ENCODE measurements around the gene POLDIP2. TPM values are rescaled to one million over a fixed set of nuclear protein-coding genes. Genes with fewer than 3 reads are reported as not detected.

POLDIP2 gene
- total and polyA plus RNA-seq, 2 of the 4 experiments (the other 2 are of a cell fraction): 66.7 to 77.8 TPM

- no peak overlapping the region for H2BK5ac ChIP-seq (ENCODE audit: low read depth, low read length, poor library complexity, severe bottlenecking)
- peak overlapping the region; percentile 93 for H3K4me2 ChIP-seq (ENCODE audit: low read depth, low read length)
- H2AFZ ChIP-seq (replicated peaks; ENCODE audit: low read length, poor library complexity): peak overlapping the region; percentile 97
- H3K27me3 ChIP-seq (ENCODE audit: control insufficient read depth, insufficient read depth, low read length): no peaks in the 10 kb centered on the region
- no peak overlapping the region for H2BK15ac ChIP-seq (ENCODE audit: low read depth, low read length)
- H3K56ac ChIP-seq (ENCODE audit: extremely low read depth, insufficient read depth, low read length): 0 out of 2 replicates have a peak overlapping the region, but pooled peaks have one; percentile 39
- no peaks in the 10 kb centered on the region; the same call in 1 of the 2 replicates for H3K9me1 ChIP-seq (ENCODE audit: insufficient read depth, low read length)
- H4K8ac ChIP-seq (ENCODE audit: low read depth in 2 of 2, low read length in 2 of 2): peak overlapping the region; percentile 97 to 99
- H4K5ac ChIP-seq (ENCODE audit: low read depth, low read length): peak overlapping the region; percentile 74
- peak overlapping the region; percentile 51; the same call in 1 of the 2 replicates for H3K23ac ChIP-seq (ENCODE audit: low read depth, low read length)
- no peaks in the 10 kb centered on the region for H4K20me1 ChIP-seq (ENCODE audit: insufficient read depth, low read length)
- H3K36me3 ChIP-seq (ENCODE audit: control insufficient read depth, insufficient read depth, low read length): peaks cover 38% of the 10 kb centered on the region
- ATAC-seq (ENCODE audit: low read depth): no peak
- WGBS, 2 experiments (ENCODE audit: extremely low coverage in 2 of 2, insufficient read length in 1 of 2): 0% methylated on average over 3 of the region's 4 CpGs; no CpG with 5 or more reads in 1 of the 2 experiments
- H3K9ac ChIP-seq (ENCODE audit: low read depth, low read length): peak overlapping the region; percentile 90
- peaks cover 3% of the 10 kb centered on the region for H3K4me1 ChIP-seq (ENCODE audit: control insufficient read depth, insufficient read depth, low read length)
- TSS peak; percentile 73 for BruUV-seq (replicated peaks)
- in situ Hi-C loops (cut with MboI; ENCODE audit: low sequenced_read_pairs) (no loop called here), dilution Hi-C loops (cut with HindIII; ENCODE audit: low sequenced_read_pairs, unreplicated experiment) (no loop called here), intact Hi-C loops (cut with micrococcal nuclease) (no loop called here)
- ChIA-PET CTCF (no interaction called here), POLR2A (ENCODE audit: unreplicated experiment) (interaction anchor here (0.8 to 1.6 kb wide), 3 partner anchors 11 to 22 kb away, joined by 4 to 9 read pairs (median 4); partner anchors contain the start of genes TNFAIP1 and VTN)
- H3K18ac ChIP-seq (ENCODE audit: low read depth, low read length): no peak overlapping the region
- DNase-seq: no peak
- no peak overlapping the region for H2AK5ac ChIP-seq (ENCODE audit: low read depth, low read length)
- H2AK9ac ChIP-seq (replicated peaks; ENCODE audit: low read depth, low read length, poor library complexity): peak overlapping the region; percentile 90
- H2BK120ac ChIP-seq (ENCODE audit: low read depth, low read length): no peak overlapping the region
- TF ChIP-seq SMC3 (IDR thresholded peaks at IDR 0.05; ENCODE audit: low read depth, low read length) (no peak), MAFK (IDR thresholded peaks at IDR 0.05; ENCODE audit: low read depth, low read length) (no peak), BHLHE40 (IDR thresholded peaks at IDR 0.05; ENCODE audit: low read depth, low read length) (no peak), RAD21 (IDR thresholded peaks at IDR 0.05; ENCODE audit: low read length) (no peak)
- peak overlapping the region; percentile 83 for H3K4ac ChIP-seq (ENCODE audit: low read depth, low read length)
- H3K9me3 ChIP-seq (ENCODE audit: control insufficient read depth, insufficient read depth, low read length): no peaks in the 10 kb centered on the region
- H2BK20ac ChIP-seq (ENCODE audit: low read depth, low read length): no peak overlapping the region
- H3K14ac ChIP-seq (replicated peaks; ENCODE audit: low read depth, low read length): peak overlapping the region; percentile 61
- peaks cover 42 to 55% of the 10 kb centered on the region in 2 experiments for H3K79me1 ChIP-seq (ENCODE audit: low read depth in 1 of 2, low read length in 2 of 2)
- H3K4me3 ChIP-seq (ENCODE audit: insufficient read depth, low read depth, low read length): peak overlapping the region; percentile 80
- H3K27ac ChIP-seq (ENCODE audit: insufficient read depth, low read length): peak overlapping the region; percentile 84
- H4K91ac ChIP-seq (ENCODE audit: insufficient read depth, low read depth, low read length): peak overlapping the region; percentile 56
Observed at GRCh38 chr17:28357901-28358197, 522 bp upstream of the POLDIP2 start.

All from IMR-90 (cell line).